Neural cell (in vitro differentiated cells): ENCODE data around the gene BRD3OS.

ENCODE experiments used
- CTCF ChIP-seq: fragments of 450-650 bp; IDR thresholded peaks from 2 replicates; pipeline ENCODE4 v1.5.1; 2014; ENCODE audit warnings: antibody characterized with exemption, mild to moderate bottlenecking, moderate library complexity; ENCODE audit not compliant: poor library complexity, severe bottlenecking
- EP300 ChIP-seq: fragments of 450-650 bp; conservative IDR thresholded peaks from 2 replicates; pipeline ENCODE4 v1.6.1; 2014; ENCODE audit warnings: antibody characterized with exemption, mild to moderate bottlenecking, moderate library complexity; ENCODE audit not compliant: poor library complexity, severe bottlenecking
- EZH2 ChIP-seq: fragments of 200-600, 300-800 bp; shearing (Covaris generic), sonication (generic); IDR thresholded peaks from 2 replicates; pipeline ENCODE4 v1.6.1; 2014; ENCODE audit warnings: antibody characterized with exemption, low read length, borderline replicate concordance, mild to moderate bottlenecking; ENCODE audit not compliant: insufficient read depth, poor library complexity, severe bottlenecking
- MXI1 ChIP-seq: fragments of 450-650 bp; conservative IDR thresholded peaks from 2 replicates; pipeline ENCODE4 v1.6.1; 2014; ENCODE audit warnings: antibody characterized with exemption, mild to moderate bottlenecking; ENCODE audit not compliant: poor library complexity, severe bottlenecking
- REST ChIP-seq: IDR thresholded peaks from 2 replicates; pipeline ENCODE4 v1.6.1; 2012; ENCODE audit warnings: borderline replicate concordance
- SMC3 ChIP-seq: fragments of 450-650 bp; conservative IDR thresholded peaks from 2 replicates; pipeline ENCODE4 v1.6.1; 2014; ENCODE audit warnings: antibody characterized with exemption, mild to moderate bottlenecking, moderate library complexity; ENCODE audit not compliant: poor library complexity
- TAF1 ChIP-seq: IDR thresholded peaks from 2 replicates; pipeline ENCODE4 v1.6.1; 2012; ENCODE audit warnings: low read depth

GRCh38 chr9:134031783-134032182, 6.5 kb downstream of the BRD3OS start:
- TF ChIP-seq CTCF (no peak), EZH2 (no peak), SMC3 (no peak), EP300 (no peak), MXI1 (no peak), TAF1 (no peak), REST (no peak)
